Renal cortex interstitium (tissue), 3 donors: ENCODE measurements around the gene DMRTC1. TPM values are rescaled to one million over a fixed set of nuclear protein-coding genes. Genes with fewer than 3 reads are reported as not detected.

Experiments used
- polyA plus RNA-seq, 3 donors: library from polyadenylated mRNA; unstranded; fragments of 120-200 nt; gene quantifications; one replicate each; pipeline ENCODE4 v1.2.1, GENCODE V29; 2013; ENCODE audit not compliant: insufficient read length in 3 of 3

Gene DMRTC1
- polyA plus RNA-seq, 3 donors, result 0.30 to 0.57 (median 0.34) TPM

Other genes starting within 250 kb of the DMRTC1 start
- gene PHKA1, start 229.5 kb downstream of the DMRTC1 start, polyA plus RNA-seq, result 1 to 10 TPM; 5.3 to 5.9 (median 5.6) TPM
- gene DMRTC1B, start 166.9 kb downstream of the DMRTC1 start, polyA plus RNA-seq, result 1 to 10 TPM; 4.0 to 4.8 (median 4.6) TPM
- gene FAM236B, start 161.2 kb downstream of the DMRTC1 start, polyA plus RNA-seq, result not detected
- gene FAM236D, start 135.6 kb downstream of the DMRTC1 start, polyA plus RNA-seq, result not detected
- gene FAM236C, start 31.2 kb downstream of the DMRTC1 start, polyA plus RNA-seq, result not detected
- gene FAM236A, start 5.6 kb downstream of the DMRTC1 start, polyA plus RNA-seq, result under 1 TPM in 2 of 3 donors, not detected in 1; 0.45 to 0.80 TPM
- under 1 TPM in 1 of 3 donors, not detected in 2; 0.06 TPM for gene PABPC1L2B, start 59.1 kb upstream of the DMRTC1 start, polyA plus RNA-seq
- not detected for gene PABPC1L2A, start 135.7 kb upstream of the DMRTC1 start, polyA plus RNA-seq